WERI-Rb-1 (cell line): Measurements from ENCODE around the gene RIT2.

Experiments used
- DNase-seq: peaks from one replicate; pipeline ENCODE4 v3.0.0-alpha.2; 2020
- H3K27ac ChIP-seq: fragments of 250-450 bp; sonication (Bioruptor Pico); 2 replicates; pipeline ENCODE4 v1.5.1; 2020; ENCODE audit warnings: mild to moderate bottlenecking, moderate library complexity
- H3K27me3 ChIP-seq: fragments of 250-450 bp; sonication (Bioruptor Pico); 2 replicates; pipeline ENCODE4 v1.5.1; 2021; ENCODE audit warnings: mild to moderate bottlenecking, low read depth, moderate library complexity; ENCODE audit not compliant: insufficient read depth, severe bottlenecking
- H3K36me3 ChIP-seq: fragments of 250-450 bp; sonication (Bioruptor Pico); 2 replicates; pipeline ENCODE4 v1.5.1; 2020; ENCODE audit warnings: mild to moderate bottlenecking, moderate library complexity
- H3K4me3 ChIP-seq: 2 replicates; pipeline ENCODE4 v1.5.1; 2011; ENCODE audit warnings: low read depth, mild to moderate bottlenecking, control low read depth, low read length
- H3K9me3 ChIP-seq: fragments of 250-450 bp; sonication (Bioruptor Pico); 2 replicates; pipeline ENCODE4 v1.5.1; 2021; ENCODE audit warnings: mild to moderate bottlenecking, moderate library complexity; ENCODE audit not compliant: severe bottlenecking
- TF ChIP-seq, protein P1 (sequence below): IDR thresholded peaks from 2 replicates; pipeline ENCODE4 v1.5.1; 2011; ENCODE audit warnings: low read depth, mild to moderate bottlenecking, control low read depth, inconsistent platforms, low read length

RIT2 gene

DNA sequence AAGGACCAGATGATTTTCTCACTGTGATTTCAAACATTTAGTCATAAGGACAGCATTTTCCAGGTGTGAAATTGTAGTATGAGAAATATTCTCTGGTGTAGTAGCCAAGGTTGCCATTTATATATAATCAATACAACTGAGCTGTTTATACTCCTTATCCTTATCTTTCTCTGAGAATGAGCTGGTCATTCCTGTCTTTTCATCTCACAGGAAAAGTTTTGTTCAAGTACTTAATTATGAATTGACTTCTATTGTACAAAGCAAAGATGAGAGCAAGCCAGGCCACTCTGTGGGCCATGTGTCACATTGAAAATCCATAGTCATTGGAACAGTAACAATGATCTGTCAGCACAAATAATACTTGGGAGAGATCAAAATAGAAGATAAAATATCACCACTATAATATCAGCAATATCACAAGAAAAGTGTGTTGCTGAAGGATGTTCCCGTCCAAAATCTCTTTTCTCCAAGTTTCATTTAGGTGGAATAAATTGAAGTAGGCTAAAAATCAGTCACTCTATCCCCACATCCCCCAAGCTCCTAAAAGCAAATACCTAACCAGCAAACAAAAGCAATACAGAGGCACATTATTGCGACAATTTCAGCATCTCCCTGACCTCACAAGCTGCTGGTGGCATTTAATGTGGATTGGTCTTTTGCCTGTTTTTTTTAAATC, 2.1 kb downstream of the RIT2 start:
- Histone ChIP-seq H3K4me3 (no peak overlapping the region), H3K27me3 (no peaks in the 10 kb centered on the region), H3K27ac (no peak overlapping the region), H3K9me3 (no peaks in the 10 kb centered on the region), H3K36me3 (no peaks in the 10 kb centered on the region)
- no peak for DNase-seq
- TF ChIP-seq, protein P1, sequence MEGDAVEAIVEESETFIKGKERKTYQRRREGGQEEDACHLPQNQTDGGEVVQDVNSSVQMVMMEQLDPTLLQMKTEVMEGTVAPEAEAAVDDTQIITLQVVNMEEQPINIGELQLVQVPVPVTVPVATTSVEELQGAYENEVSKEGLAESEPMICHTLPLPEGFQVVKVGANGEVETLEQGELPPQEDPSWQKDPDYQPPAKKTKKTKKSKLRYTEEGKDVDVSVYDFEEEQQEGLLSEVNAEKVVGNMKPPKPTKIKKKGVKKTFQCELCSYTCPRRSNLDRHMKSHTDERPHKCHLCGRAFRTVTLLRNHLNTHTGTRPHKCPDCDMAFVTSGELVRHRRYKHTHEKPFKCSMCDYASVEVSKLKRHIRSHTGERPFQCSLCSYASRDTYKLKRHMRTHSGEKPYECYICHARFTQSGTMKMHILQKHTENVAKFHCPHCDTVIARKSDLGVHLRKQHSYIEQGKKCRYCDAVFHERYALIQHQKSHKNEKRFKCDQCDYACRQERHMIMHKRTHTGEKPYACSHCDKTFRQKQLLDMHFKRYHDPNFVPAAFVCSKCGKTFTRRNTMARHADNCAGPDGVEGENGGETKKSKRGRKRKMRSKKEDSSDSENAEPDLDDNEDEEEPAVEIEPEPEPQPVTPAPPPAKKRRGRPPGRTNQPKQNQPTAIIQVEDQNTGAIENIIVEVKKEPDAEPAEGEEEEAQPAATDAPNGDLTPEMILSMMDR = no peak

DNA sequence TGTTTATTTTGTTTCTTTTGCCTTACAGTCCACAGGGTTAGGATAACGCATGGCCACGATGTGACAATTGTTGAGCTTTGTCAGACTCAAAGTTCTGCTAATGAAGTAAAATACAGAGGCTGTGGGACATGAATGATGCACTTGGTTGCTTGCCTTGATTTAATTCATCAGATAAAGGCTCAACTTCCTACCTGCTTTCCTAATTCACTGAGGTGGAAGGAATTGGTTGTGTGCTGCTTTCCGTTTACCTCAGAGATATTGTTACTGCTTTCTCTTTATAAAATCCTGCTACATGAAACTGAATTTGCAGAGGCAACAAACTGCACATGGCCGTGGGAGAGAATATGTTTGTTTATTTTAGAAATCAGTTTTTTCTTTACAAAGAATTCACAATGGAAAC, 6.6 kb downstream of the RIT2 start:
- Histone ChIP-seq H3K27me3 (no peaks in the 10 kb centered on the region), H3K4me3 (no peak overlapping the region), H3K9me3 (no peaks in the 10 kb centered on the region), H3K36me3 (no peaks in the 10 kb centered on the region), H3K27ac (no peak overlapping the region)
- DNase-seq = no peak
- TF ChIP-seq, protein P1 = no peak

DNA sequence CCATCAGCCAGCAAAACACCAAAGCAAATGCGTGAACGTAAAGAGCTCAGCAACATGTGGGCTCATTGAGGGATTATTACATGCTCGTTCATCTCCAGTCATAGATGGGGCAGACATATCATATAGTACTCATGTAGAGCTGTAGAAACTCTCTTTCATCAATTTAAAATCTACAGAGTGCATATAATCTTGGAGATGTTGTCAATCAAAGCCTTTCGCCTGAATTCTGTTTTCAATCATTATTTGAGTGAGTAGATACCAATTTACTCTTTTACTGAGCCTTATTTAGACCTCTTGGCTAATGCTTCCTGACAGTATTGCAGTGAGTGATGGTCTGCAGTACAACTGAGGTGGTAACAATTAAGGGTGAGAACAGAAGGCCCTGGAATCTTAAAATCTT, 7.0 kb downstream of the RIT2 start:
- TF ChIP-seq, protein P1 = no peak
- H3K27me3 ChIP-seq = no peaks in the 10 kb centered on the region

DNA sequence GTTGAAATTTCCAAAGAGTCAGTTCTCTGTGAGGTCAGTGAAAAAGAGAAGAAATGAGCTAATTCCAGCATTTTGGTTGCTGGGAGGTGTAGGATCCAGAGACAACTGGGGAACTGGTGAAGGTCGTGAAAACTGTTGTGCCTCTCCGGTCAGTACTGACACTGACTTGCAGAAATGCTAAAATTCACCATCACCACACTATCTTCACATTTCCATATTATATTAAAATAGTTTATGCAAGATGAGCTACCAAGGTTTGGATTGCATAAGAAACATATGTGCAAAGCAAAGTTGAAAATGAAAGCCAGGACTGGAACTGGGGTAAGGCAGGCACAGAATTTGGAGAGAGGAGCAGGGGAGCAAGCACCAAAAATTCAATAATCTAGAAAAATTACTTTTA, 21.8 kb downstream of the RIT2 start:
- H3K36me3 ChIP-seq = no peaks in the 10 kb centered on the region
- H3K4me3 ChIP-seq = no peak overlapping the region
- H3K27ac ChIP-seq = no peak overlapping the region
- H3K9me3 ChIP-seq = no peaks in the 10 kb centered on the region
- DNase-seq = no peak
- TF ChIP-seq, protein P1 = no peak
- no peaks in the 10 kb centered on the region for H3K27me3 ChIP-seq

More for the DNA sequence above, 7.0 kb downstream of the RIT2 start:
- no peak for DNase-seq
- H3K9me3 ChIP-seq = no peaks in the 10 kb centered on the region
- no peak overlapping the region for H3K4me3 ChIP-seq
- H3K27ac ChIP-seq = no peak overlapping the region
- no peaks in the 10 kb centered on the region for H3K36me3 ChIP-seq

GRCh38 chr18:43092539-43092938, 22.9 kb downstream of the RIT2 start:
- DNase-seq = no peak
- Histone ChIP-seq H3K27ac (no peak overlapping the region), H3K9me3 (no peaks in the 10 kb centered on the region), H3K27me3 (no peaks in the 10 kb centered on the region), H3K36me3 (no peaks in the 10 kb centered on the region), H3K4me3 (no peak overlapping the region)
- TF ChIP-seq, protein P1 = no peak

GRCh38 chr18:43081396-43081795, 34.1 kb downstream of the RIT2 start:
- TF ChIP-seq, protein P1 = no peak
- no peak overlapping the region for H3K4me3 ChIP-seq
- no peak overlapping the region for H3K27ac ChIP-seq
- no peaks in the 10 kb centered on the region for H3K36me3 ChIP-seq
- DNase-seq = no peak
- H3K9me3 ChIP-seq = no peaks in the 10 kb centered on the region
- no peaks in the 10 kb centered on the region for H3K27me3 ChIP-seq
